Measurements from ENCODE around the gene PPM1K.
A peak's percentile ranks its signal among the peaks of the same experiment; 100 is the strongest.
"Not testable (repeated sequence)": the region's sequence is repeated elsewhere in the genome, so short reads cannot be mapped to it uniquely, and the experiment has no call there.

PPM1K gene

GRCh38 chr4:88320224-88320779, 35.9 kb upstream of the PPM1K start:
- Histone ChIP-seq H3K9ac (ENCODE audit: low read length) (no peak overlapping the region), H2AK5ac (ENCODE audit: low read length, severe bottlenecking) (peak overlapping the region; percentile 13), H2BK15ac (ENCODE audit: low read depth, poor library complexity, severe bottlenecking) (peak overlapping the region; percentile 57), H3K9me3 (ENCODE audit: control insufficient read depth, low read length) (no peaks in the 10 kb centered on the region), H3K79me1 (replicated peaks; ENCODE audit: low read length, poor library complexity, severe bottlenecking) (no peaks in the 10 kb centered on the region), H3K4me1 (ENCODE audit: control insufficient read depth, insufficient read depth, low read depth, low read length) (peaks cover 4% of the 10 kb centered on the region), H3K18ac (ENCODE audit: low read depth in 1 of 2, low read length in 2 of 2) (peak overlapping the region in 1 of 2 experiments; percentile 84), H3K4ac (ENCODE audit: low read depth in 1 of 2, low read length in 2 of 2) (peak overlapping the region in 1 of 2 experiments; percentile 53), H3K4me3 (ENCODE audit: insufficient read depth in 1 of 2, low read depth in 1 of 2, low read length in 2 of 2) (peak overlapping the region in 1 of 2 experiments; percentile 21), H2AFZ (ENCODE audit: low read depth, low read length) (peak overlapping the region; percentile 86), H3K23ac (ENCODE audit: low read length in 2 of 2) (no peak overlapping the region), H3K14ac (ENCODE audit: low read length in 2 of 2) (peak overlapping the region in 1 of 2 experiments; percentile 22), H2BK5ac (ENCODE audit: low read depth, low read length, poor library complexity, severe bottlenecking) (peak overlapping the region; percentile 79), H3K4me2 (ENCODE audit: low read length, poor library complexity, severe bottlenecking) (no peak overlapping the region), H4K91ac (ENCODE audit: low read length) (no peak overlapping the region), H3K36me3 (ENCODE audit: control insufficient read depth in 1 of 2, insufficient read depth in 2 of 2, low read depth in 1 of 2, low read length in 2 of 2) (no peaks in the 10 kb centered on the region), H3K27me3 (ENCODE audit: control insufficient read depth in 1 of 2, insufficient read depth in 1 of 2, low read length in 2 of 2) (no peaks in the 10 kb centered on the region), H2BK12ac (ENCODE audit: low read length in 2 of 2) (peak overlapping the region; percentile 5 to 83), H4K8ac (ENCODE audit: low read length) (peak overlapping the region; percentile 87), H3K27ac (ENCODE audit: low read length, poor library complexity, severe bottlenecking) (peak overlapping the region; percentile 80), H2BK120ac (ENCODE audit: low read depth, low read length) (peak overlapping the region; percentile 64)
- no CpG with 5 or more reads among the region's 1 CpG for WGBS
- no peak for DNase-seq

DNA sequence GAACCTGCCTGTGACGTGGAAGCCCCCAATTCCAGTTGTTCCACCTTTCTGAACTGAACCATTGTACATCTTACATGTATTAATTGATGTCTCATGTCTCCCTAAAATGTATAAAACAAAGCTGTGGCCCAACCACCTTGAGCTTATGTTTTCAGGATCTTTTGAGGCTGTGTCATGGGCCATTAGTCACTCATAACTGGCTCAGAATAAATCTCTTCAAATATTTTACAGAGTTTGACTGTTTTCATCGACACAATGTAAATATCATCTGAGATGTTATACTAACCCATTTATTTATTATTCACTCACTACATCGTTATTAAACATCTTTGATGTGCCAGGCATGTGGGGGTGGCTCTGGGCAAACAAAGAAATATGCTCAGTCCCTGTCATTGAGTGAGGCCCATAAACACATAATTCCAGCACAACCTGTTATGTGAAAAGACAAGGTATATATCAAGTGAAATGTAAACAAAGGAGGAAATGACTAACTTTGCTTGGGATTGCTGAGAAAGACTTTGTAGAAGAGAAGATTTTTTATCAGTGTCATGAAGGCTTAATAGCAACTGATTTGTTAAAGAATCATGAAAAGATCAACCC, 34.5 kb upstream of the PPM1K start:
- no peak overlapping the region for H2AK5ac ChIP-seq (ENCODE audit: low read length, severe bottlenecking)
- H3K36me3 ChIP-seq (ENCODE audit: control insufficient read depth in 1 of 2, insufficient read depth in 2 of 2, low read depth in 1 of 2, low read length in 2 of 2), result no peaks in the 10 kb centered on the region
- H3K4ac ChIP-seq (ENCODE audit: low read depth in 1 of 2, low read length in 2 of 2), result no peak overlapping the region
- H2BK15ac ChIP-seq (ENCODE audit: low read depth, poor library complexity, severe bottlenecking), result no peak overlapping the region
- H2BK5ac ChIP-seq (ENCODE audit: low read depth, low read length, poor library complexity, severe bottlenecking), result no peak overlapping the region
- H3K23ac ChIP-seq (ENCODE audit: low read length in 2 of 2), result no peak overlapping the region
- H3K9ac ChIP-seq (ENCODE audit: low read length), result no peak overlapping the region
- no peak for DNase-seq
- no peak overlapping the region for H3K27ac ChIP-seq (ENCODE audit: low read length, poor library complexity, severe bottlenecking)
- H3K14ac ChIP-seq (ENCODE audit: low read length in 2 of 2), result no peak overlapping the region
- no peaks in the 10 kb centered on the region for H3K9me3 ChIP-seq (ENCODE audit: control insufficient read depth, low read length)
- no peak overlapping the region for H3K4me3 ChIP-seq (ENCODE audit: insufficient read depth in 1 of 2, low read depth in 1 of 2, low read length in 2 of 2)
- no peak overlapping the region for H4K91ac ChIP-seq (ENCODE audit: low read length)
- H2AFZ ChIP-seq (ENCODE audit: low read depth, low read length), result no peak overlapping the region
- no peak overlapping the region for H3K18ac ChIP-seq (ENCODE audit: low read depth in 1 of 2, low read length in 2 of 2)
- WGBS, result 74% methylated on average over 3 of the region's 3 CpGs
- peaks cover 4% of the 10 kb centered on the region for H3K4me1 ChIP-seq (ENCODE audit: control insufficient read depth, insufficient read depth, low read depth, low read length)
- no peak overlapping the region for H2BK120ac ChIP-seq (ENCODE audit: low read depth, low read length)
- no peak overlapping the region for H4K8ac ChIP-seq (ENCODE audit: low read length)
- H3K79me1 ChIP-seq (replicated peaks; ENCODE audit: low read length, poor library complexity, severe bottlenecking), result no peaks in the 10 kb centered on the region
- no peaks in the 10 kb centered on the region for H3K27me3 ChIP-seq (ENCODE audit: control insufficient read depth in 1 of 2, insufficient read depth in 1 of 2, low read length in 2 of 2)
- H3K4me2 ChIP-seq (ENCODE audit: low read length, poor library complexity, severe bottlenecking), result no peak overlapping the region
- H2BK12ac ChIP-seq (ENCODE audit: low read length in 2 of 2), result no peak overlapping the region

GRCh38 chr4:88315460-88316017, 31.2 kb upstream of the PPM1K start:
- Histone ChIP-seq H3K9me3 (ENCODE audit: control insufficient read depth, low read length) (peaks cover 8% of the 10 kb centered on the region), H4K91ac (ENCODE audit: low read length) (no peak overlapping the region), H3K4ac (ENCODE audit: low read depth in 1 of 2, low read length in 2 of 2) (no peak overlapping the region), H3K23ac (ENCODE audit: low read length in 2 of 2) (no peak overlapping the region), H3K36me3 (ENCODE audit: control insufficient read depth in 1 of 2, insufficient read depth in 2 of 2, low read depth in 1 of 2, low read length in 2 of 2) (no peaks in the 10 kb centered on the region), H3K27ac (ENCODE audit: low read length, poor library complexity, severe bottlenecking) (no peak overlapping the region), H2AFZ (ENCODE audit: low read depth, low read length) (no peak overlapping the region), H3K4me1 (ENCODE audit: control insufficient read depth, insufficient read depth, low read depth, low read length) (peaks cover 1% of the 10 kb centered on the region), H2BK5ac (ENCODE audit: low read depth, low read length, poor library complexity, severe bottlenecking) (no peak overlapping the region), H2BK15ac (ENCODE audit: low read depth, poor library complexity, severe bottlenecking) (no peak overlapping the region), H3K14ac (ENCODE audit: low read length in 2 of 2) (no peak overlapping the region), H3K9ac (ENCODE audit: low read length) (no peak overlapping the region), H2AK5ac (ENCODE audit: low read length, severe bottlenecking) (no peak overlapping the region), H2BK12ac (ENCODE audit: low read length in 2 of 2) (no peak overlapping the region), H3K27me3 (ENCODE audit: control insufficient read depth in 1 of 2, insufficient read depth in 1 of 2, low read length in 2 of 2) (no peaks in the 10 kb centered on the region), H3K18ac (ENCODE audit: low read depth in 1 of 2, low read length in 2 of 2) (no peak overlapping the region), H3K4me2 (ENCODE audit: low read length, poor library complexity, severe bottlenecking) (no peak overlapping the region), H2BK120ac (ENCODE audit: low read depth, low read length) (no peak overlapping the region), H4K8ac (ENCODE audit: low read length) (no peak overlapping the region), H3K79me1 (replicated peaks; ENCODE audit: low read length, poor library complexity, severe bottlenecking) (no peaks in the 10 kb centered on the region), H3K4me3 (ENCODE audit: insufficient read depth in 1 of 2, low read depth in 1 of 2, low read length in 2 of 2) (no peak overlapping the region)
- 69% methylated on average over 2 of the region's 5 CpGs for WGBS
- no peak for DNase-seq

DNA sequence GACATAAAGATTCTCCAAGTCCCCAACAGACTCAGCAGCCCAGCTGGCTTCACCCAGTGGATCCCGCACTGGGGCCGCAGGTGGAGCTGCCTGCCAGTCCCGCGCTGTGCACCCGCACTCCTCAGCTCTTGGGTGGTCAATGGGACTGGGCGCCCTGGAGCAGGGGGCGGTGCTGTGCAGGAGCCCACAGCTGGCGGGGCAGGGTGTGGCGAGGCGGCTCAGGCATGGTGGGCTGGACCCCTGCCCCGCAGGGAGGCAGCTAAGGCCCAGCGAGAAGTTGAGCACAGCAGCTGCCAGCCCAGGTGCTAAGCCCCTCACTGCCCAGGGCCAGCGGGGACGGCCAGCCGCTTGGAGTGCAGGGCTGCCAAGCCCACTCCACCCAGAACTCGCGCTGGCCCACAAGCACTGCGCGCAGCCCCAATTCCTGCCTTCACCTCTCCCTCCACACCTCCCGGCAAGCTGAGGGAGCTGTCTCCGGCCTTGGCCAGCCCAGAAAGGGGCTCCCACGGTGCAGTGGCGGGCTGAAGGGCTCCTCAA, 28.8 kb upstream of the PPM1K start:
- not testable (repeated sequence) for H3K18ac ChIP-seq (ENCODE audit: low read depth in 1 of 2, low read length in 2 of 2); H2BK15ac ChIP-seq (ENCODE audit: low read depth, poor library complexity, severe bottlenecking); H3K79me1 ChIP-seq (replicated peaks; ENCODE audit: low read length, poor library complexity, severe bottlenecking); H3K4me1 ChIP-seq (ENCODE audit: control insufficient read depth, insufficient read depth, low read depth, low read length); H2BK5ac ChIP-seq (ENCODE audit: low read depth, low read length, poor library complexity, severe bottlenecking); H3K36me3 ChIP-seq (ENCODE audit: control insufficient read depth in 1 of 2, insufficient read depth in 2 of 2, low read depth in 1 of 2, low read length in 2 of 2); H3K4me2 ChIP-seq (ENCODE audit: low read length, poor library complexity, severe bottlenecking); H3K4ac ChIP-seq (ENCODE audit: low read depth in 1 of 2, low read length in 2 of 2); H4K91ac ChIP-seq (ENCODE audit: low read length); H3K27me3 ChIP-seq (ENCODE audit: control insufficient read depth in 1 of 2, insufficient read depth in 1 of 2, low read length in 2 of 2); H2BK12ac ChIP-seq (ENCODE audit: low read length in 2 of 2); H3K9ac ChIP-seq (ENCODE audit: low read length); H2AK5ac ChIP-seq (ENCODE audit: low read length, severe bottlenecking); H3K9me3 ChIP-seq (ENCODE audit: control insufficient read depth, low read length); H3K27ac ChIP-seq (ENCODE audit: low read length, poor library complexity, severe bottlenecking); H3K4me3 ChIP-seq (ENCODE audit: insufficient read depth in 1 of 2, low read depth in 1 of 2, low read length in 2 of 2); DNase-seq; H3K23ac ChIP-seq (ENCODE audit: low read length in 2 of 2); H2AFZ ChIP-seq (ENCODE audit: low read depth, low read length); H2BK120ac ChIP-seq (ENCODE audit: low read depth, low read length)
- whole genome bisulfite sequencing, result 95% methylated on average over 20 of the region's 23 CpGs
- Histone ChIP-seq H3K14ac (ENCODE audit: low read length in 2 of 2) (peak overlapping the region in 1 of 2 experiments; percentile 82), H4K8ac (ENCODE audit: low read length) (peak overlapping the region; percentile 54)
